Hepatocyte (in vitro differentiated cells): Measurements from ENCODE around the gene TM9SF2. TPM values are rescaled to one million over a fixed set of nuclear protein-coding genes. Genes with fewer than 3 reads are reported as not detected.

ENCODE experiments used
- DNase-seq: peaks from one replicate; pipeline ENCODE4 v3.0.0-alpha.2; 2016; ENCODE audit warnings: low spot score
- H2AFZ ChIP-seq: fragments of 200-600 bp; sonication (generic); 2 replicates; pipeline ENCODE4 v1.6.0; 2016; ENCODE audit warnings: antibody characterized with exemption, mild to moderate bottlenecking
- H3K27ac ChIP-seq: fragments of 200-600 bp; sonication (generic); 2 replicates; pipeline ENCODE4 v1.5.1; 2016; ENCODE audit warnings: mild to moderate bottlenecking
- H3K27me3 ChIP-seq: fragments of 200-600 bp; sonication (generic); 2 replicates; pipeline ENCODE4 v1.6.1; 2016
- H3K36me3 ChIP-seq: fragments of 200-600 bp; sonication (generic); replicated peaks from 2 replicates; pipeline ENCODE4 v1.5.1; 2016; ENCODE audit warnings: low read depth; ENCODE audit not compliant: insufficient read depth
- H3K4me1 ChIP-seq: fragments of 200-600 bp; sonication (generic); 2 replicates; pipeline ENCODE4 v1.5.1; 2016; ENCODE audit warnings: mild to moderate bottlenecking, moderate library complexity; ENCODE audit not compliant: insufficient read depth
- H3K4me2 ChIP-seq: fragments of 200-600 bp; sonication (generic); 2 replicates; pipeline ENCODE4 v1.6.0; 2016
- H3K4me3 ChIP-seq: fragments of 200-600 bp; sonication (generic); 2 replicates; pipeline ENCODE4 v1.5.1; 2016; ENCODE audit warnings: mild to moderate bottlenecking
- H3K79me2 ChIP-seq: fragments of 200-600 bp; sonication (generic); 2 replicates; pipeline ENCODE4 v1.6.0; 2017; ENCODE audit warnings: mild to moderate bottlenecking
- H3K9me2 ChIP-seq: fragments of 200-600 bp; sonication (generic); replicated peaks from 2 replicates; pipeline ENCODE4 v1.6.0; 2017; ENCODE audit warnings: mild to moderate bottlenecking; ENCODE audit not compliant: insufficient read depth
- H3K9me3 ChIP-seq: fragments of 200-600 bp; sonication (generic); 2 replicates; pipeline ENCODE4 v1.5.1; 2016; ENCODE audit warnings: low read depth, mild to moderate bottlenecking
- H4K20me1 ChIP-seq: fragments of 200-600 bp; sonication (generic); 2 replicates; pipeline ENCODE4 v1.6.0; 2016; ENCODE audit warnings: mild to moderate bottlenecking; ENCODE audit not compliant: insufficient read depth, poor library complexity, severe bottlenecking
- EZH2 ChIP-seq: fragments of 200-600 bp; sonication (generic); IDR thresholded peaks from 2 replicates; pipeline ENCODE4 v1.6.1; 2016; ENCODE audit warnings: antibody characterized with exemption, mild to moderate bottlenecking, borderline replicate concordance
- EZH2phosphoT487 ChIP-seq: fragments of 200-600 bp; sonication (generic); IDR thresholded peaks from one replicate; pipeline ENCODE4 v1.6.1; 2018; ENCODE audit warnings: antibody characterized with exemption, mild to moderate bottlenecking, low read depth, moderate library complexity; ENCODE audit not compliant: unreplicated experiment, severe bottlenecking
- WGBS: methylation state at CpG from one replicate; pipeline ENCODE4 v1.1.6; 2016; ENCODE audit warnings: low lambda C conversion rate; ENCODE audit errors: missing lambda C conversion rate; 5-methylcytosine and 5-hydroxymethylcytosine counted together
- polyA plus RNA-seq: library from polyadenylated mRNA; unstranded; fragments of >200 nt; fragmentation: Nextera tagmentation; extraction: Ambion mirVana; gene quantifications from 2 replicates; pipeline ENCODE4 v1.2.1, GENCODE V29; 2016
- total RNA-seq: library from RNA; depleted of rRNA; stranded (reverse); fragments of >200 nt; gene quantifications from 2 replicates; pipeline ENCODE4 v1.2.3, GENCODE V29; 2014
- TF ChIP-seq, protein P1 (sequence below): fragments of 200-600 bp; sonication (generic); IDR thresholded peaks from 2 replicates; pipeline ENCODE4 v1.5.1; 2016; ENCODE audit warnings: antibody characterized with exemption, mild to moderate bottlenecking; ENCODE audit not compliant: poor library complexity

TM9SF2 gene
- total and polyA plus RNA-seq, 2 experiments from 2014 or later = 184 to 280 TPM

DNA sequence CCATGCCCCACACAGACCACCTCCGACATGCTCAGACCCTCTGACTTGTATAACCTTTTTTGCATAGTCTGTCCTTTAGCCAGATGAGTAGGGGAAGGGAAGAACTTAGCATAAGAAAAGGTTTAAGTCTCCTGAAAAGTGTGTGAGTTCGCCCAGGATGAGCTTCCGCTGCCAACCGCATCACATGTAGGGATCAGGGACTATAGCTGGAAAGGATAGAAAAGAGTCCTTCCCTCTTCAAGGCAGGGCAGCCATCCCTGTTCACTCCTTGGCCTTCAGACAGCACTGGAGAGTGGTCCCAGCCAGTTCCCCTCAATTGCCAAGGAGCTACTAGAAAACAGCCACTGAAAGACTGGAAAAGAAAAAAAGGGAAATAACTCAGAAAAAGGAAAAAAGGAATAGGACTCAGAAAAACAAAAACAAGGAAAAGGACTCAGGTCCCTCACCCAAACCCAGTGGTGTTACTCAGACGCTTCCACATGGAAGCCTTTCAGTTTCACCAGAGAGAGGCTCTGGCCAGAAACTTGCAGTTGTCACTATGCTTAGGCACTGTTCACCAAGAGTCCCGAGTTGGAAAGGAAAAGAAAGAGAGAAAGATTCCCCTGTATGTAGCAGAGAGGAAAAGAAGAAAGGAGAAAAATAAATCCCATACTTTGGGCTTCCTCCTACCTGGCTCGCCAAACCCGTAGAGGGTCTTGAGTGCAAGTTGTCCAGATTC lies 5.6 kb upstream of the TM9SF2 start:
- no peaks in the 10 kb centered on the region for H3K9me2 ChIP-seq
- no peaks in the 10 kb centered on the region for H3K9me3 ChIP-seq
- H3K27ac ChIP-seq = no peak overlapping the region
- no peak overlapping the region for H3K4me3 ChIP-seq
- peaks cover 3% of the 10 kb centered on the region for H3K79me2 ChIP-seq
- TF ChIP-seq EZH2phosphoT487 (no peak), EZH2 (no peak)
- TF ChIP-seq, protein P1, sequence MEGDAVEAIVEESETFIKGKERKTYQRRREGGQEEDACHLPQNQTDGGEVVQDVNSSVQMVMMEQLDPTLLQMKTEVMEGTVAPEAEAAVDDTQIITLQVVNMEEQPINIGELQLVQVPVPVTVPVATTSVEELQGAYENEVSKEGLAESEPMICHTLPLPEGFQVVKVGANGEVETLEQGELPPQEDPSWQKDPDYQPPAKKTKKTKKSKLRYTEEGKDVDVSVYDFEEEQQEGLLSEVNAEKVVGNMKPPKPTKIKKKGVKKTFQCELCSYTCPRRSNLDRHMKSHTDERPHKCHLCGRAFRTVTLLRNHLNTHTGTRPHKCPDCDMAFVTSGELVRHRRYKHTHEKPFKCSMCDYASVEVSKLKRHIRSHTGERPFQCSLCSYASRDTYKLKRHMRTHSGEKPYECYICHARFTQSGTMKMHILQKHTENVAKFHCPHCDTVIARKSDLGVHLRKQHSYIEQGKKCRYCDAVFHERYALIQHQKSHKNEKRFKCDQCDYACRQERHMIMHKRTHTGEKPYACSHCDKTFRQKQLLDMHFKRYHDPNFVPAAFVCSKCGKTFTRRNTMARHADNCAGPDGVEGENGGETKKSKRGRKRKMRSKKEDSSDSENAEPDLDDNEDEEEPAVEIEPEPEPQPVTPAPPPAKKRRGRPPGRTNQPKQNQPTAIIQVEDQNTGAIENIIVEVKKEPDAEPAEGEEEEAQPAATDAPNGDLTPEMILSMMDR = no peak
- H3K4me1 ChIP-seq = peaks cover 6% of the 10 kb centered on the region
- H3K27me3 ChIP-seq = no peaks in the 10 kb centered on the region
- H3K36me3 ChIP-seq = no peaks in the 10 kb centered on the region
- no peaks in the 10 kb centered on the region for H4K20me1 ChIP-seq
- 93% methylated on average over 8 of the region's 8 CpGs for WGBS
- DNase-seq = no peak
- H2AFZ ChIP-seq = peak overlapping the region; percentile 13
- peak overlapping the region; percentile 60 for H3K4me2 ChIP-seq

DNA sequence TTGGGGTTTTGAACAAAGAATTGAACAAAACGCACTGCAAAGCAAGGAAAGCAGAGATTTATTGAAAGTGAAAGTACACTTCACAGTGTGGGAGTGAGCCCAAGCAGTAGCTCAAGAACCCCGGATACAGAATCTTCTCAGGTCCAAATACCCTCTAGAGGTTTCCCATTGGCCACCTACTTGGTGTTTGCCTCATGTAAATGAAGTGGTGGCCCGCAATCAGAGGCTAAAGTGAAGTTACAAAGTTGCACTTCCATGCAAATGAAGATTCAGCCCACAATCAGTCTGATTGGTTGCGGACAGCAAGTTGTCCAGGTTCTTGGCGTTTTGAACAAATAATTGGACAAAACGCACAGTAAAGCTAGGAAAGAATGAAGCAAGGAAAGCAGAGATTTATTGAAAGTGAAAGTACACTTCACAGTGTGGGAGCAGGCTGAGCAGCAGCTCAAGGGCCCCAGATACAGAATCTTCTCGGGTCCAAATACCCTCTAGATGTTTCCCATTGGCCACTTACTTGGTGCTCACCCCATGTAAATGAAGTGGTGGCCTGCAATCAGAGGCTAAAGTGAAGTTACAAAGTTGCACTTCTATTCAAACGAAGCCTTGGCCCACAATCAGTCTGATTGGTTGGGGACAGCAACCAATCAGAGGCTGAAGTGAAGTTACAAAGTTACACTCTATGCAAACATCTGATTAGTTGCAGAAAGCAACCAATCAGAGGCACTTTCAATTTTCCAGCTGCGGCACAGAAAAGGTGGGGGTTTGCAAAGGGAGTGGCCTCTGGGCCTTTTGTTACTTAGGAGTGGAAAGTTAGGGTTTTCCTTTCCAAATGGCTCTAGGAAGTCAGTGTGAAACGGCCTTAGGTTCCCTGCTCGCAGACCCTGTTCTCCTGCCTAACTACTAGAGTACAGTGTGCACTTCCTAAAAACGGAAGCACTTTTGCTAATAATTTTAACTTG lies 4.8 kb upstream of the TM9SF2 start:
- no peak for DNase-seq
- Histone ChIP-seq H3K36me3 (no peaks in the 10 kb centered on the region), H3K9me3 (no peaks in the 10 kb centered on the region), H3K4me1 (peaks cover 6% of the 10 kb centered on the region), H3K27ac (no peak overlapping the region), H3K9me2 (no peaks in the 10 kb centered on the region), H3K79me2 (peaks cover 3% of the 10 kb centered on the region), H2AFZ (peak overlapping the region; percentile 13), H4K20me1 (no peaks in the 10 kb centered on the region), H3K4me3 (no peak overlapping the region), H3K27me3 (no peaks in the 10 kb centered on the region), H3K4me2 (peak overlapping the region; percentile 60)
- no peak for TF ChIP-seq EZH2
- TF ChIP-seq, protein P1 = no peak
- no peak for TF ChIP-seq EZH2phosphoT487
- WGBS = 93% methylated on average over 12 of the region's 12 CpGs

DNA sequence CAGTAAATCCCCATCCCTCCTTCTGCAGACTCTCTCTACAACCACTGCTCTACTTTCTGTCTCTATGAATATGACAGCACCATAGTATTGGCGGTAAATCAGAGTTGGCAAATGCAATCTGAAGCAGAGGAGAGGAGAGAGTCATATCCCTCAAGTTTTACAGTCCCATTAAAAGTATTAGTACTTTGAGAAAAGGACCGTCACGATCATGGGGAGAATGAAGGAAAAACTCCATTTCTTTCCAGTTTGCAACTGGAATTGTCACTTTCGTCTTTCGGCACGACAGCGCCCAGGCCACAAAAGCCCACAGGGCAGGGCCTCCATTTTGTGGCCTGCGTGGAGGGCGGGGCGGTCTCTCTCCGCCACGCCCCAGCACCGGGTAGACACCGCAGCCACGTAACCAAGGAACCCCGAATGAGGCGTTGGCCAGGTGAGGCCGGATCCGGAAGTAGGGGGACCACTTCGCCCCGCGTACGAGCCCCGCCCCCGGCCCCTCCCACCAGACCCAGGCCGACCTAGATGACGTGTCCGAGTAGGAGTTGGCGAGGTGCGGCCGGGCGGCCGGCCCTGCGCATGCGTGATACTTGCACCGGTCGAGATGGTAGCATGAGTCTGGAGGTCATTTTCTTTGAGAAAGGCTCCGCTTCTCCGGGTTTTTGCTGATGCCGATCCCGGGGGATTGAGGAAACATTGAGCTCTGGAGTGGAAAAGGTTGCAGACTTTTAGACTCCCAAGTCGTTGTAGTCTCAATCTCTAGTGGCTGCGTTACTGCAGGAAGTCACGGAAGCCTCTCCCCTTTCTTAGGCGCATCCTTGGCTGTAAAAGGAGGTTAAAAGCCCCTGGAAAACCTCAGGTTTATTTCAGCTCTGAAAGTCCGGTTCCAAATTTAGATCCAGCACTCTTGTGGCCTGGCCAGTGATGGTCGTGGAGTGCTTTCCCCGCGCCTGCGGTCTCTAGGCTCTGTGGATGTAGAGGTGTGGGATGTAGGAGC lies 2.8 kb upstream of the TM9SF2 start:
- Histone ChIP-seq H3K4me1 (peaks cover 12% of the 10 kb centered on the region), H3K36me3 (no peaks in the 10 kb centered on the region), H3K9me2 (no peaks in the 10 kb centered on the region), H3K27ac (peak overlapping the region; percentile 90), H3K27me3 (no peaks in the 10 kb centered on the region), H3K9me3 (no peaks in the 10 kb centered on the region), H3K4me3 (peak overlapping the region; percentile 12), H3K4me2 (peak overlapping the region; percentile 81), H4K20me1 (peaks cover 10% of the 10 kb centered on the region), H3K79me2 (peaks cover 23% of the 10 kb centered on the region), H2AFZ (peak overlapping the region; percentile 67)
- WGBS = 10% methylated on average over 44 of the region's 50 CpGs
- peak; percentile 99 for DNase-seq
- TF ChIP-seq, protein P1 = no peak
- no peak for TF ChIP-seq EZH2
- TF ChIP-seq EZH2phosphoT487 = no peak
